ENCODE data around the gene PAM. TPM values are rescaled to one million over a fixed set of nuclear protein-coding genes. Genes with fewer than 3 reads are reported as not detected.

The PAM gene
- total and polyA plus RNA-seq, 7 experiments from 2014 or later: 10.3 to 36.6 (median 13.6) TPM

DNA sequence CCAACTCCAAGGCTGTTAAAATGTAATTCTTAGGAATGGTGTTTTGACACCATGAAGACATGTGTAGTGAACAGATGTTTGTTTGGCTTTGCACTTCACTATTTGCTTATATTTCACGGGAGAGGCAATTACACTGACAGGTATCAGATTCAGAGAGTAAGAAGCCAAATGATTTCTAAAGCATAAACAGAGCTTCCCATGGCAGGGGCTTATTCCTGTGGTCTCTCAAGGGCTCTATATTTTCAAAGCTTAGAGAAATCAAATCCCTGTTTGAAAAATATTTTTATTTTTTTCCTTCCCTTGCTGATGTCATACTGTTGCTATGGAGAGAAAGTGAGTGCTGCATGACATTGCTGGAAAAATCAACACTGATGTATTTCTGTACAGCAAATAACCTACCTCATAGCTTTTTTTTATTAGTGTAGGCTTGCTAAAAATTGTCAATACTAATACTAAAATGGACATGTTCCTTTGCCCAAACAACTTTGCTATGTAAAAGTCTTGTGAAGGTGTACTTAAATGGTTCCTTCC, 203.4 kb downstream of the PAM start:
- ATAC-seq: no peak
- ChIA-PET CTCF (no interaction called here), POLR2A (no interaction called here)
- Mint-ChIP-seq H3K4me3 (no peak overlapping the region), H3K36me3 (peaks cover 0 to 10% (median 4%) of the 10 kb centered on the region in 5 donors), H3K9me3 (no peaks in the 10 kb centered on the region), H3K27me3 (no peaks in the 10 kb centered on the region), H3K4me1 (peaks cover 0 to 2% (median 0%) of the 10 kb centered on the region in 7 donors), H3K27ac (no peak overlapping the region)
- no peak for DNase-seq
- Histone ChIP-seq H3K27ac (ENCODE audit: low read depth, low read length) (no peak overlapping the region), H3K36me3 (ENCODE audit: control insufficient read depth in 2 of 3, insufficient read depth in 3 of 3, low read length in 3 of 3) (no peaks in the 10 kb centered on the region), H3K4me3 (ENCODE audit: low read length) (no peak overlapping the region), H3K9me3 (ENCODE audit: control insufficient read depth in 2 of 3, low read length in 3 of 3) (no peaks in the 10 kb centered on the region), H3K4me1 (ENCODE audit: control insufficient read depth in 2 of 2, insufficient read depth in 2 of 2, low read length in 2 of 2) (no peaks in the 10 kb centered on the region), H3K27me3 (ENCODE audit: control insufficient read depth in 2 of 2, insufficient read depth in 2 of 2, low read length in 2 of 2) (no peaks in the 10 kb centered on the region)
- intact Hi-C loops (cut with micrococcal nuclease): loop anchor here in 1 of 2 donors (10.0 kb wide), 1 partner anchor 254 kb away; no protein-coding TSS in a partner anchor

- Mint-ChIP-seq H3K27me3 (no peaks in the 10 kb centered on the region), H3K36me3 (peaks cover 0 to 10% (median 4%) of the 10 kb centered on the region in 5 donors), H3K27ac (no peak overlapping the region), H3K4me3 (no peak overlapping the region), H3K9me3 (no peaks in the 10 kb centered on the region), H3K4me1 (peaks cover 0 to 5% (median 2%) of the 10 kb centered on the region in 7 donors)
- Histone ChIP-seq H3K27me3 (ENCODE audit: control insufficient read depth in 2 of 2, insufficient read depth in 2 of 2, low read length in 2 of 2) (no peaks in the 10 kb centered on the region), H3K4me1 (ENCODE audit: control insufficient read depth in 2 of 2, insufficient read depth in 2 of 2, low read length in 2 of 2) (no peaks in the 10 kb centered on the region), H3K27ac (ENCODE audit: low read depth, low read length) (no peak overlapping the region), H3K36me3 (ENCODE audit: control insufficient read depth in 2 of 3, insufficient read depth in 3 of 3, low read length in 3 of 3) (no peaks in the 10 kb centered on the region), H3K9me3 (ENCODE audit: control insufficient read depth in 2 of 3, low read length in 3 of 3) (no peaks in the 10 kb centered on the region), H3K4me3 (ENCODE audit: low read length) (no peak overlapping the region)
- intact Hi-C loops (cut with micrococcal nuclease): loop anchor here in 1 of 2 donors (10.0 kb wide), 1 partner anchor 254 kb away; no protein-coding TSS in a partner anchor
- DNase-seq (no peak), ATAC-seq (no peak)
- ChIA-PET CTCF (no interaction called here), POLR2A (no interaction called here)
Observed at GRCh38 chr5:102959055-102959454, 203.9 kb downstream of the PAM start.

- intact Hi-C loops (cut with micrococcal nuclease): no loop called here
- H3K27me3 Mint-ChIP-seq: no peaks in the 10 kb centered on the region
- no peak for ATAC-seq
- H3K4me1 ChIP-seq (ENCODE audit: control insufficient read depth in 2 of 2, insufficient read depth in 2 of 2, low read length in 2 of 2): no peaks in the 10 kb centered on the region
- H3K4me1 Mint-ChIP-seq: peaks cover 0 to 6% (median 2%) of the 10 kb centered on the region in 7 donors
- H3K4me3 ChIP-seq (ENCODE audit: low read length): no peak overlapping the region
- H3K9me3 ChIP-seq (ENCODE audit: control insufficient read depth in 2 of 3, low read length in 3 of 3): no peaks in the 10 kb centered on the region
- peaks cover 0 to 11% (median 4%) of the 10 kb centered on the region in 5 donors for H3K36me3 Mint-ChIP-seq
- no peak overlapping the region for H3K4me3 Mint-ChIP-seq
- no peaks in the 10 kb centered on the region for H3K36me3 ChIP-seq (ENCODE audit: control insufficient read depth in 2 of 3, insufficient read depth in 3 of 3, low read length in 3 of 3)
- H3K27me3 ChIP-seq (ENCODE audit: control insufficient read depth in 2 of 2, insufficient read depth in 2 of 2, low read length in 2 of 2): no peaks in the 10 kb centered on the region
- no peaks in the 10 kb centered on the region for H3K9me3 Mint-ChIP-seq
- DNase-seq: no peak
- CTCF ChIA-PET: no interaction called here
- POLR2A ChIA-PET: no interaction called here
- no peak overlapping the region for H3K27ac Mint-ChIP-seq
- H3K27ac ChIP-seq (ENCODE audit: low read depth, low read length): no peak overlapping the region
Observed at GRCh38 chr5:102961671-102962070, 206.6 kb downstream of the PAM start.

GRCh38 chr5:102965653-102966052, 210.5 kb downstream of the PAM start:
- H3K9me3 Mint-ChIP-seq: peaks cover 0 to 3% (median 0%) of the 10 kb centered on the region in 11 donors
- peaks cover 0 to 6% (median 2%) of the 10 kb centered on the region in 7 donors for H3K4me1 Mint-ChIP-seq
- no peak overlapping the region for H3K27ac ChIP-seq (ENCODE audit: low read depth, low read length)
- H3K4me1 ChIP-seq (ENCODE audit: control insufficient read depth in 2 of 2, insufficient read depth in 2 of 2, low read length in 2 of 2): no peaks in the 10 kb centered on the region
- DNase-seq (no peak), ATAC-seq (no peak)
- no peak overlapping the region for H3K4me3 Mint-ChIP-seq
- H3K4me3 ChIP-seq (ENCODE audit: low read length): no peak overlapping the region
- H3K27ac Mint-ChIP-seq: no peak overlapping the region
- H3K27me3 ChIP-seq (ENCODE audit: control insufficient read depth in 2 of 2, insufficient read depth in 2 of 2, low read length in 2 of 2): no peaks in the 10 kb centered on the region
- H3K36me3 ChIP-seq (ENCODE audit: control insufficient read depth in 2 of 3, insufficient read depth in 3 of 3, low read length in 3 of 3): no peaks in the 10 kb centered on the region
- H3K36me3 Mint-ChIP-seq: peaks cover 0 to 3% (median 0%) of the 10 kb centered on the region in 5 donors
- POLR2A ChIA-PET: no interaction called here
- CTCF ChIA-PET: no interaction called here
- intact Hi-C loops (cut with micrococcal nuclease): no loop called here
- H3K9me3 ChIP-seq (ENCODE audit: control insufficient read depth in 2 of 3, low read length in 3 of 3): no peaks in the 10 kb centered on the region
- H3K27me3 Mint-ChIP-seq: no peaks in the 10 kb centered on the region

GRCh38 chr5:102969641-102970040, 214.5 kb downstream of the PAM start:
- Histone ChIP-seq H3K4me1 (ENCODE audit: control insufficient read depth in 2 of 2, insufficient read depth in 2 of 2, low read length in 2 of 2) (no peaks in the 10 kb centered on the region), H3K4me3 (ENCODE audit: low read length) (no peak overlapping the region), H3K27ac (ENCODE audit: low read depth, low read length) (no peak overlapping the region), H3K27me3 (ENCODE audit: control insufficient read depth in 2 of 2, insufficient read depth in 2 of 2, low read length in 2 of 2) (no peaks in the 10 kb centered on the region), H3K36me3 (ENCODE audit: control insufficient read depth in 2 of 3, insufficient read depth in 3 of 3, low read length in 3 of 3) (no peaks in the 10 kb centered on the region), H3K9me3 (ENCODE audit: control insufficient read depth in 2 of 3, low read length in 3 of 3) (no peaks in the 10 kb centered on the region)
- ChIA-PET POLR2A (no interaction called here), CTCF (no interaction called here)
- no peak overlapping the region for H3K27ac Mint-ChIP-seq
- H3K4me3 Mint-ChIP-seq: no peak overlapping the region
- H3K4me1 Mint-ChIP-seq: peaks cover 0 to 5% (median 0%) of the 10 kb centered on the region in 7 donors
- intact Hi-C loops (cut with micrococcal nuclease): loop anchor here (5.0 kb wide), 4 partner anchors 168 to 432 kb away; no protein-coding TSS in a partner anchor
- ATAC-seq (no peak), DNase-seq (no peak)
- peaks cover 0 to 3% (median 0%) of the 10 kb centered on the region in 11 donors for H3K9me3 Mint-ChIP-seq
- H3K27me3 Mint-ChIP-seq: no peaks in the 10 kb centered on the region
- H3K36me3 Mint-ChIP-seq: peaks cover 0 to 7% (median 3%) of the 10 kb centered on the region in 5 donors

- H3K4me3 ChIP-seq (ENCODE audit: low read length): no peak overlapping the region
- H3K27ac Mint-ChIP-seq: no peak overlapping the region
- H3K36me3 Mint-ChIP-seq: peaks cover 0 to 7% (median 3%) of the 10 kb centered on the region in 5 donors
- no peaks in the 10 kb centered on the region for H3K4me1 ChIP-seq (ENCODE audit: control insufficient read depth in 2 of 2, insufficient read depth in 2 of 2, low read length in 2 of 2)
- H3K4me1 Mint-ChIP-seq: peaks cover 0 to 5% (median 0%) of the 10 kb centered on the region in 7 donors
- no peak overlapping the region for H3K4me3 Mint-ChIP-seq
- no peaks in the 10 kb centered on the region for H3K27me3 ChIP-seq (ENCODE audit: control insufficient read depth in 2 of 2, insufficient read depth in 2 of 2, low read length in 2 of 2)
- H3K9me3 ChIP-seq (ENCODE audit: control insufficient read depth in 2 of 3, low read length in 3 of 3): no peaks in the 10 kb centered on the region
- ChIA-PET CTCF (interaction anchor here (0.7 kb wide), 1 partner anchor 14 kb away, joined by 3 read pairs; no protein-coding TSS in a partner anchor), POLR2A (no interaction called here)
- no peaks in the 10 kb centered on the region for H3K36me3 ChIP-seq (ENCODE audit: control insufficient read depth in 2 of 3, insufficient read depth in 3 of 3, low read length in 3 of 3)
- H3K27me3 Mint-ChIP-seq: no peaks in the 10 kb centered on the region
- no peak for ATAC-seq
- DNase-seq: peak in 1 of 9 donors; percentile 9
- intact Hi-C loops (cut with micrococcal nuclease): loop anchor here (1.0 to 5.0 kb wide), 7 partner anchors 166 to 434 kb away; no protein-coding TSS in a partner anchor
- H3K9me3 Mint-ChIP-seq: peaks cover 0 to 3% (median 0%) of the 10 kb centered on the region in 11 donors
- no peak overlapping the region for H3K27ac ChIP-seq (ENCODE audit: low read depth, low read length)
Observed at GRCh38 chr5:102971676-102972293, 216.7 kb downstream of the PAM start.

Data from naive thymus-derived CD4-positive, alpha-beta T cell (primary cell).